HEK293 (cell line): ENCODE data around the gene RPL10A.

Experiments used
- FEZF1 ChIP-seq: fragments of 450-650 bp; formaldehyde crosslinking; IDR thresholded peaks from 2 replicates; pipeline ENCODE4 v1.5.1; 2016; ENCODE audit warnings: missing biosample characterization, missing genetic modification characterization
- GLI4 ChIP-seq: fragments of 450-650 bp; formaldehyde crosslinking; IDR thresholded peaks from 2 replicates; pipeline ENCODE4 v1.5.1; 2016; ENCODE audit warnings: missing biosample characterization, missing genetic modification characterization
- HOXD13 ChIP-seq: sonication (generic); formaldehyde crosslinking; IDR thresholded peaks from 2 replicates; pipeline ENCODE4 v1.8.0; 2022; ENCODE audit warnings: missing genetic modification reagents, borderline replicate concordance
- PRDM1 ChIP-seq: fragments of 450-650 bp; formaldehyde crosslinking; IDR thresholded peaks from 2 replicates; pipeline ENCODE4; 2016; ENCODE audit warnings: missing biosample characterization, missing genetic modification characterization
- SALL2 ChIP-seq: fragments of 450-650 bp; formaldehyde crosslinking; IDR thresholded peaks from 2 replicates; pipeline ENCODE4 v1.5.0; 2017; ENCODE audit warnings: missing biosample characterization, mild to moderate bottlenecking, missing genetic modification characterization, borderline replicate concordance
- ZBTB48 ChIP-seq: fragments of 450-650 bp; formaldehyde crosslinking; IDR thresholded peaks from 2 replicates; pipeline ENCODE4 v1.5.1; 2016; ENCODE audit warnings: missing biosample characterization, missing genetic modification characterization
- ZNF146 ChIP-seq: fragments of 450-650 bp; formaldehyde crosslinking; IDR thresholded peaks from 2 replicates; pipeline ENCODE4 v1.5.1; 2016; ENCODE audit warnings: missing biosample characterization, missing genetic modification characterization
- ZNF157 ChIP-seq: fragments of 450-650 bp; formaldehyde crosslinking; IDR thresholded peaks from 2 replicates; pipeline ENCODE4 v1.5.1; 2016; ENCODE audit warnings: missing biosample characterization, missing genetic modification characterization
- ZNF202 ChIP-seq: fragments of 450-650 bp; formaldehyde crosslinking; IDR thresholded peaks from 2 replicates; pipeline ENCODE4 v1.5.1; 2016; ENCODE audit warnings: missing biosample characterization, missing genetic modification characterization, borderline replicate concordance
- ZNF354C ChIP-seq: fragments of 450-650 bp; formaldehyde crosslinking; IDR thresholded peaks from 2 replicates; pipeline ENCODE4 v1.5.1; 2016; ENCODE audit warnings: missing biosample characterization, missing genetic modification characterization, low read depth, borderline replicate concordance
- ZNF391 ChIP-seq: fragments of 450-650 bp; formaldehyde crosslinking; IDR thresholded peaks from 2 replicates; pipeline ENCODE4 v1.5.1; 2016; ENCODE audit warnings: low read depth, missing biosample characterization, missing genetic modification characterization, borderline replicate concordance
- ZNF416 ChIP-seq: fragments of 450-650 bp; formaldehyde crosslinking; IDR thresholded peaks from 2 replicates; pipeline ENCODE4 v1.5.1; 2016; ENCODE audit warnings: missing biosample characterization, missing genetic modification characterization
- ZNF433 ChIP-seq: fragments of 450-650 bp; formaldehyde crosslinking; IDR thresholded peaks from 2 replicates; pipeline ENCODE4 v1.5.1; 2016; ENCODE audit warnings: missing biosample characterization, missing genetic modification characterization, low read depth
- ZNF48 ChIP-seq: fragments of 450-650 bp; formaldehyde crosslinking; IDR thresholded peaks from 2 replicates; pipeline ENCODE4 v1.5.1; 2016; ENCODE audit warnings: missing biosample characterization, missing genetic modification characterization
- ZNF501 ChIP-seq: fragments of 450-650 bp; formaldehyde crosslinking; IDR thresholded peaks from 2 replicates; pipeline ENCODE4 v1.5.1; 2016; ENCODE audit warnings: missing biosample characterization, missing genetic modification characterization
- ZNF555 ChIP-seq: fragments of 450-650 bp; formaldehyde crosslinking; conservative IDR thresholded peaks from 2 replicates; pipeline ENCODE4 v1.5.1; 2017; ENCODE audit warnings: missing biosample characterization, mild to moderate bottlenecking, missing genetic modification characterization, inconsistent platforms
- ZNF560 ChIP-seq: fragments of 450-650 bp; formaldehyde crosslinking; IDR thresholded peaks from 2 replicates; pipeline ENCODE4 v1.5.1; 2017; ENCODE audit warnings: missing biosample characterization, missing genetic modification characterization, borderline replicate concordance
- ZNF571 ChIP-seq: fragments of 450-650 bp; formaldehyde crosslinking; IDR thresholded peaks from 2 replicates; pipeline ENCODE4 v1.5.0; 2017; ENCODE audit warnings: missing biosample characterization, missing genetic modification characterization
- ZNF596 ChIP-seq: fragments of 450-650 bp; IDR thresholded peaks from 2 replicates; pipeline ENCODE4 v1.5.0; 2018; ENCODE audit warnings: missing biosample characterization, mild to moderate bottlenecking, missing genetic modification characterization, moderate library complexity
- ZNF623 ChIP-seq: fragments of 450-650 bp; formaldehyde crosslinking; IDR thresholded peaks from 2 replicates; pipeline ENCODE4 v1.5.1; 2016; ENCODE audit warnings: missing biosample characterization, missing genetic modification characterization
- ZNF660 ChIP-seq: fragments of 450-650 bp; IDR thresholded peaks from 2 replicates; pipeline ENCODE4 v1.5.1; 2018; ENCODE audit warnings: missing biosample characterization, mild to moderate bottlenecking, missing genetic modification characterization
- ZNF701 ChIP-seq: fragments of 450-650 bp; formaldehyde crosslinking; IDR thresholded peaks from 2 replicates; pipeline ENCODE4 v1.5.1; 2016; ENCODE audit warnings: missing biosample characterization, missing genetic modification characterization
- ZSCAN16 ChIP-seq: fragments of 450-650 bp; formaldehyde crosslinking; IDR thresholded peaks from 2 replicates; pipeline ENCODE4 v1.5.1; 2016; ENCODE audit warnings: missing biosample characterization, missing genetic modification characterization
- TF ChIP-seq, protein P1 (sequence below): fragments of 450-650 bp; formaldehyde crosslinking; IDR thresholded peaks from 2 replicates; pipeline ENCODE4 v1.5.1; 2016; ENCODE audit warnings: missing biosample characterization, missing genetic modification characterization, low read depth
- TF ChIP-seq, protein P2 (sequence below): fragments of 450-650 bp; formaldehyde crosslinking; IDR thresholded peaks from 2 replicates; pipeline ENCODE4 v1.5.1; 2016; ENCODE audit warnings: missing biosample characterization, missing genetic modification characterization
- TF ChIP-seq, protein P3 (sequence below): fragments of 450-650 bp; formaldehyde crosslinking; IDR thresholded peaks from 2 replicates; pipeline ENCODE4 v1.5.1; 2016; ENCODE audit warnings: missing biosample characterization, missing genetic modification characterization
- TF ChIP-seq, protein P4 (sequence below): fragments of 450-650 bp; formaldehyde crosslinking; IDR thresholded peaks from 2 replicates; pipeline ENCODE4 v1.5.1; 2017; ENCODE audit warnings: missing biosample characterization, missing genetic modification characterization
- TF ChIP-seq, protein P5 (sequence below): fragments of 450-650 bp; formaldehyde crosslinking; IDR thresholded peaks from 2 replicates; pipeline ENCODE4; 2016; ENCODE audit warnings: missing biosample characterization, missing genetic modification characterization
- TF ChIP-seq, protein P6 (sequence below): fragments of 450-650 bp; formaldehyde crosslinking; IDR thresholded peaks from 2 replicates; pipeline ENCODE4 v1.5.1; 2016; ENCODE audit warnings: missing biosample characterization, missing genetic modification characterization
- TF ChIP-seq, protein P7 (sequence below): fragments of 450-650 bp; formaldehyde crosslinking; IDR thresholded peaks from 2 replicates; pipeline ENCODE4 v1.5.1; 2016; ENCODE audit warnings: missing biosample characterization, missing genetic modification characterization

RPL10A gene

DNA sequence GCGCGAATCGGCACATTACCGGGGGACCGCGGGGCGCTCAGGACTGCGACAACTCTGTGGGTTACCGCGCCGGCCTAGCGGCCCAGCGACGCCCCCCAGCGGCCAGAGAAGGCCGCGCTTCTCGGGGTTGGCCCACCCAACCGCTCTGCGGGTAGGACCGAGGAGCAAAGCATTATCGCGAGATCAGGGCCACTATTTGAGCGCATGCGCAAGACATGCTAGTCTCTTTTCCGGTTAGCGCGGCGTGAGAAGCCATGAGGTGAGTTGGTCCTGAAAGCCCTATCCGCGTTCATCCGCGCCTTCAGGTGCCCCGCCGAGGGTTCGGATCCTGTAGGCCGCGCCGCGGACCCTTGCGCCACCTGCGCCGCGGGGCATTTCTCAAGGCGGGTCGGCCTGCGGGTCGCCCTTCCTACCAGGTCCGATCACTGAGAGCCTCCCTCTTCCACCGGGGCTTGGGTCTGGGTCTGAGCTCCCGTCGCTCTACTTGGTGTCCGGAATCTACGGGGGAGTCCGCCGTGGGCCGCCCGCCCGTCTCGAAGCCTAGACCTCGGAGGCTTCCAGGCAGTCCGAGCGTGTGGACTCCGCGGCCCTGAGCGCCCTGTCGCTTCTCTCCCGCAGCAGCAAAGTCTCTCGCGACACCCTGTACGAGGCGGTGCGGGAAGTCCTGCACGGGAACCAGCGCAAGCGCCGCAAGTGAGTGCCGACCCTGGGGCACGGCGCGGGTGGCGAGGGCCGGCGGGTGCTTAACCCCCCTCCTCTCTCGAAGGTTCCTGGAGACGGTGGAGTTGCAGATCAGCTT is at the start of gene RPL10A (continued):
- no peak for TF ChIP-seq ZNF157 (tag by site-specific recombination)
- no peak for TF ChIP-seq ZNF555 (tag by site-specific recombination)
- TF ChIP-seq ZBTB48 (tag by site-specific recombination) = no peak; the same call in none of the 2 replicates
- no peak for TF ChIP-seq SALL2 (tag by site-specific recombination)
- no peak; the same call in 1 of the 2 replicates for TF ChIP-seq FEZF1
- no peak for TF ChIP-seq ZNF354C
- TF ChIP-seq PRDM1 = no peak
- peak; percentile 64; the same call in 1 of the 2 replicates for TF ChIP-seq GLI4 (tag by site-specific recombination)
- TF ChIP-seq ZNF202 (tag by site-specific recombination) = no peak
- no peak for TF ChIP-seq ZNF596 (tag by site-specific recombination)
- peak; percentile 1; the same call in 1 of the 2 replicates for TF ChIP-seq ZNF146
- TF ChIP-seq ZNF660 = peak; percentile 95; the same call in 1 of the 2 replicates
- no peak for TF ChIP-seq ZNF48 (tag by site-specific recombination)
- TF ChIP-seq, protein P1, sequence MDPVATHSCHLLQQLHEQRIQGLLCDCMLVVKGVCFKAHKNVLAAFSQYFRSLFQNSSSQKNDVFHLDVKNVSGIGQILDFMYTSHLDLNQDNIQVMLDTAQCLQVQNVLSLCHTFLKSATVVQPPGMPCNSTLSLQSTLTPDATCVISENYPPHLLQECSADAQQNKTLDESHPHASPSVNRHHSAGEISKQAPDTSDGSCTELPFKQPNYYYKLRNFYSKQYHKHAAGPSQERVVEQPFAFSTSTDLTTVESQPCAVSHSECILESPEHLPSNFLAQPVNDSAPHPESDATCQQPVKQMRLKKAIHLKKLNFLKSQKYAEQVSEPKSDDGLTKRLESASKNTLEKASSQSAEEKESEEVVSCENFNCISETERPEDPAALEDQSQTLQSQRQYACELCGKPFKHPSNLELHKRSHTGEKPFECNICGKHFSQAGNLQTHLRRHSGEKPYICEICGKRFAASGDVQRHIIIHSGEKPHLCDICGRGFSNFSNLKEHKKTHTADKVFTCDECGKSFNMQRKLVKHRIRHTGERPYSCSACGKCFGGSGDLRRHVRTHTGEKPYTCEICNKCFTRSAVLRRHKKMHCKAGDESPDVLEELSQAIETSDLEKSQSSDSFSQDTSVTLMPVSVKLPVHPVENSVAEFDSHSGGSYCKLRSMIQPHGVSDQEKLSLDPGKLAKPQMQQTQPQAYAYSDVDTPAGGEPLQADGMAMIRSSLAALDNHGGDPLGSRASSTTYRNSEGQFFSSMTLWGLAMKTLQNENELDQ (tag by site-specific recombination) = no peak
- TF ChIP-seq, protein P2, sequence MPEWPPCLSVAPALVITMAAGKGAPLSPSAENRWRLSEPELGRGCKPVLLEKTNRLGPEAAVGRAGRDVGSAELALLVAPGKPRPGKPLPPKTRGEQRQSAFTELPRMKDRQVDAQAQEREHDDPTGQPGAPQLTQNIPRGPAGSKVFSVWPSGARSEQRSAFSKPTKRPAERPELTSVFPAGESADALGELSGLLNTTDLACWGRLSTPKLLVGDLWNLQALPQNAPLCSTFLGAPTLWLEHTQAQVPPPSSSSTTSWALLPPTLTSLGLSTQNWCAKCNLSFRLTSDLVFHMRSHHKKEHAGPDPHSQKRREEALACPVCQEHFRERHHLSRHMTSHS (tag by site-specific recombination) = no peak
- TF ChIP-seq ZNF416 (tag by site-specific recombination) = no peak
- TF ChIP-seq ZNF560 (tag by site-specific recombination) = no peak
- TF ChIP-seq, protein P3, sequence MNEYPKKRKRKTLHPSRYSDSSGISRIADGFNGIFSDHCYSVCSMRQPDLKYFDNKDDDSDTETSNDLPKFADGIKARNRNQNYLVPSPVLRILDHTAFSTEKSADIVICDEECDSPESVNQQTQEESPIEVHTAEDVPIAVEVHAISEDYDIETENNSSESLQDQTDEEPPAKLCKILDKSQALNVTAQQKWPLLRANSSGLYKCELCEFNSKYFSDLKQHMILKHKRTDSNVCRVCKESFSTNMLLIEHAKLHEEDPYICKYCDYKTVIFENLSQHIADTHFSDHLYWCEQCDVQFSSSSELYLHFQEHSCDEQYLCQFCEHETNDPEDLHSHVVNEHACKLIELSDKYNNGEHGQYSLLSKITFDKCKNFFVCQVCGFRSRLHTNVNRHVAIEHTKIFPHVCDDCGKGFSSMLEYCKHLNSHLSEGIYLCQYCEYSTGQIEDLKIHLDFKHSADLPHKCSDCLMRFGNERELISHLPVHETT = peak; percentile 82; the same call in 1 of the 2 replicates
- TF ChIP-seq, protein P4, sequence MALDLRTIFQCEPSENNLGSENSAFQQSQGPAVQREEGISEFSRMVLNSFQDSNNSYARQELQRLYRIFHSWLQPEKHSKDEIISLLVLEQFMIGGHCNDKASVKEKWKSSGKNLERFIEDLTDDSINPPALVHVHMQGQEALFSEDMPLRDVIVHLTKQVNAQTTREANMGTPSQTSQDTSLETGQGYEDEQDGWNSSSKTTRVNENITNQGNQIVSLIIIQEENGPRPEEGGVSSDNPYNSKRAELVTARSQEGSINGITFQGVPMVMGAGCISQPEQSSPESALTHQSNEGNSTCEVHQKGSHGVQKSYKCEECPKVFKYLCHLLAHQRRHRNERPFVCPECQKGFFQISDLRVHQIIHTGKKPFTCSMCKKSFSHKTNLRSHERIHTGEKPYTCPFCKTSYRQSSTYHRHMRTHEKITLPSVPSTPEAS (tag by site-specific recombination) = no peak
- peak; percentile 98 for TF ChIP-seq ZNF501 (tag by site-specific recombination)
- peak; percentile 66; the same call in 1 of the 2 replicates for TF ChIP-seq ZNF391
- TF ChIP-seq ZNF701 (tag by site-specific recombination) = no peak
- TF ChIP-seq ZNF571 (tag by site-specific recombination) = no peak
- TF ChIP-seq, protein P5, sequence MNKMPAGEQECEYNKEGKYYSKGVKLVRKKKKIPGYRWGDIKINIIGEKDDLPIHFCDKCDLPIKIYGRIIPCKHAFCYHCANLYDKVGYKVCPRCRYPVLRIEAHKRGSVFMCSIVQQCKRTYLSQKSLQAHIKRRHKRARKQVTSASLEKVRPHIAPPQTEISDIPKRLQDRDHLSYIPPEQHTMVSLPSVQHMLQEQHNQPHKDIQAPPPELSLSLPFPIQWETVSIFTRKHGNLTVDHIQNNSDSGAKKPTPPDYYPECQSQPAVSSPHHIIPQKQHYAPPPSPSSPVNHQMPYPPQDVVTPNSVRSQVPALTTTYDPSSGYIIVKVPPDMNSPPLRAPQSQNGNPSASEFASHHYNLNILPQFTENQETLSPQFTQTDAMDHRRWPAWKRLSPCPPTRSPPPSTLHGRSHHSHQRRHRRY (tag by site-specific recombination) = peak; percentile 55; the same call in 1 of the 2 replicates
- TF ChIP-seq ZNF623 = peak; percentile 24; the same call in 1 of the 2 replicates
- no peak for TF ChIP-seq HOXD13 (CRISPR knock-in tag)
- TF ChIP-seq ZNF433 (tag by site-specific recombination) = no peak
- TF ChIP-seq, protein P6, sequence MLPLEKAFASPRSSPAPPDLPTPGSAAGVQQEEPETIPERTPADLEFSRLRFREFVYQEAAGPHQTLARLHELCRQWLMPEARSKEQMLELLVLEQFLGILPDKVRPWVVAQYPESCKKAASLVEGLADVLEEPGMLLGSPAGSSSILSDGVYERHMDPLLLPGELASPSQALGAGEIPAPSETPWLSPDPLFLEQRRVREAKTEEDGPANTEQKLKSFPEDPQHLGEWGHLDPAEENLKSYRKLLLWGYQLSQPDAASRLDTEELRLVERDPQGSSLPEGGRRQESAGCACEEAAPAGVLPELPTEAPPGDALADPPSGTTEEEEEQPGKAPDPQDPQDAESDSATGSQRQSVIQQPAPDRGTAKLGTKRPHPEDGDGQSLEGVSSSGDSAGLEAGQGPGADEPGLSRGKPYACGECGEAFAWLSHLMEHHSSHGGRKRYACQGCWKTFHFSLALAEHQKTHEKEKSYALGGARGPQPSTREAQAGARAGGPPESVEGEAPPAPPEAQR = peak; percentile 51; the same call in 1 of the 2 replicates
- no peak for TF ChIP-seq ZSCAN16
- TF ChIP-seq, protein P7, sequence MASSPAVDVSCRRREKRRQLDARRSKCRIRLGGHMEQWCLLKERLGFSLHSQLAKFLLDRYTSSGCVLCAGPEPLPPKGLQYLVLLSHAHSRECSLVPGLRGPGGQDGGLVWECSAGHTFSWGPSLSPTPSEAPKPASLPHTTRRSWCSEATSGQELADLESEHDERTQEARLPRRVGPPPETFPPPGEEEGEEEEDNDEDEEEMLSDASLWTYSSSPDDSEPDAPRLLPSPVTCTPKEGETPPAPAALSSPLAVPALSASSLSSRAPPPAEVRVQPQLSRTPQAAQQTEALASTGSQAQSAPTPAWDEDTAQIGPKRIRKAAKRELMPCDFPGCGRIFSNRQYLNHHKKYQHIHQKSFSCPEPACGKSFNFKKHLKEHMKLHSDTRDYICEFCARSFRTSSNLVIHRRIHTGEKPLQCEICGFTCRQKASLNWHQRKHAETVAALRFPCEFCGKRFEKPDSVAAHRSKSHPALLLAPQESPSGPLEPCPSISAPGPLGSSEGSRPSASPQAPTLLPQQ (tag by site-specific recombination) = peak; percentile 84
